Adrenal gland (tissue), 12 donors: Measurements from ENCODE around the gene TSPEAR. TPM values are rescaled to one million over a fixed set of nuclear protein-coding genes. Genes with fewer than 3 reads are reported as not detected.

Source experiments
- DNase-seq, 7 donors: peaks; one replicate each; pipeline ENCODE4 v3.0.0-alpha.2; 2019 to 2020
- H3K27ac ChIP-seq, 5 donors: fragments of 200-600 bp; sonication (generic) in 4 of 5; 1 replicate in 3 of 5; 2 replicates in 2 of 5; pipeline versions ENCODE4 v1.5.1 to v1.8.0; 2016 to 2020; ENCODE audit warnings: mild to moderate bottlenecking in 1 of 5
- H3K27me3 ChIP-seq: fragments of 200-600 bp; 2 replicates; pipeline ENCODE4 v1.8.0; 2021
- H3K36me3 ChIP-seq, 2 donors: fragments of 200-600 bp; replicated peaks in 1 of 2; 1 replicate in 1 of 2; 2 replicates in 1 of 2; pipeline versions ENCODE4 v1.5.1 to v1.8.0; 2018 to 2022
- H3K4me1 ChIP-seq, 2 donors: fragments of 200-600 bp; replicated peaks in 1 of 2; 1 replicate in 1 of 2; 2 replicates in 1 of 2; pipeline versions ENCODE4 v1.5.1 to v1.8.0; 2018 to 2021
- H3K4me3 ChIP-seq, 4 donors: fragments of 200-600 bp; sonication (generic) in 3 of 4; one replicate each; pipeline ENCODE4 v1.5.1; 2016 to 2018
- H3K9me3 ChIP-seq, 3 donors: fragments of 200-600 bp; sonication (generic) in 1 of 3; replicated peaks in 1 of 3; 1 replicate in 2 of 3; 2 replicates in 1 of 3; pipeline versions ENCODE4 v1.5.1 to v1.8.0; 2016 to 2021
- POLR2A ChIP-seq, 2 donors: fragments of 450-650 bp; IDR thresholded peaks; one replicate each; pipeline ENCODE4 v1.6.1; 2017; ENCODE audit warnings: antibody characterized with exemption in 2 of 2, mild to moderate bottlenecking in 2 of 2, moderate library complexity in 1 of 2
- WGBS, 4 donors: extraction: QIAGEN DNeasy Blood & Tissue Kit in 2 of 4; methylation state at CpG; one replicate each; pipeline versions ENCODE4 v1.1.5 to v1.1.7; 2013 to 2017; 5-methylcytosine and 5-hydroxymethylcytosine counted together
- intact Hi-C, 2 donors: fragments of 100-400 bp; cut with DNase I; formaldehyde crosslinking; loops; one replicate each; pipeline versions ENCODE4 v1.14.1 to v1.15.0; 2022 to 2023
- polyA plus RNA-seq, 3 donors: library from polyadenylated mRNA; stranded (reverse); fragments of 200-250 nt in 2 of 3; fragments of 350-450 nt in 1 of 3; fragmentation: Illumina TruSeq in 1 of 3; extraction: RNeasy Lipid Tissue Mini Kit (QIAGEN cat#74804) in 1 of 3; gene quantifications; one replicate each; pipeline ENCODE4 v1.2.3, GENCODE V29; 2013 to 2014
- total RNA-seq, 9 donors: library from RNA; depleted of rRNA in 4 of 9; stranded (reverse); fragments of >200 nt in 4 of 9; fragments of 120-200 nt in 1 of 9; fragmentation: NEBNext Ultra II Directional in 1 of 9; extraction: Animal tissue kit (Norgen Biotek cat#: 25700) in 1 of 9; gene quantifications; one replicate each; pipeline versions ENCODE4 v1.1.0 to v1.2.4, GENCODE V29; 2013 to 2023
- TF ChIP-seq, protein P1 (sequence below), 6 experiments: fragments of 450-650 bp in 4 of 6; fragments of 200-600 bp in 2 of 6; sonication (generic) in 1 of 6; IDR thresholded peaks; 1 replicate in 5 of 6; 2 replicates in 1 of 6; pipeline versions ENCODE4 v1.5.1 to v1.8.0; 2016 to 2021; ENCODE audit warnings: antibody characterized with exemption in 6 of 6, mild to moderate bottlenecking in 2 of 6, moderate library complexity in 1 of 6
- donor health status: healthy with polysubstance abuse.
- donor health status: Bipolar disorder and iron deficiency.
- donor health status: DM: yes; HTN: yes; CAD: no.
- donor health status: DM: no; HTN: no; CAD: no.
- donor health status: DM: no; HTN: no; CAD: no.
- donor health status: DM: yes; HTN: yes; CAD: no.

TSPEAR gene
- total and polyA plus RNA-seq, 12 donors, result not detected

DNA sequence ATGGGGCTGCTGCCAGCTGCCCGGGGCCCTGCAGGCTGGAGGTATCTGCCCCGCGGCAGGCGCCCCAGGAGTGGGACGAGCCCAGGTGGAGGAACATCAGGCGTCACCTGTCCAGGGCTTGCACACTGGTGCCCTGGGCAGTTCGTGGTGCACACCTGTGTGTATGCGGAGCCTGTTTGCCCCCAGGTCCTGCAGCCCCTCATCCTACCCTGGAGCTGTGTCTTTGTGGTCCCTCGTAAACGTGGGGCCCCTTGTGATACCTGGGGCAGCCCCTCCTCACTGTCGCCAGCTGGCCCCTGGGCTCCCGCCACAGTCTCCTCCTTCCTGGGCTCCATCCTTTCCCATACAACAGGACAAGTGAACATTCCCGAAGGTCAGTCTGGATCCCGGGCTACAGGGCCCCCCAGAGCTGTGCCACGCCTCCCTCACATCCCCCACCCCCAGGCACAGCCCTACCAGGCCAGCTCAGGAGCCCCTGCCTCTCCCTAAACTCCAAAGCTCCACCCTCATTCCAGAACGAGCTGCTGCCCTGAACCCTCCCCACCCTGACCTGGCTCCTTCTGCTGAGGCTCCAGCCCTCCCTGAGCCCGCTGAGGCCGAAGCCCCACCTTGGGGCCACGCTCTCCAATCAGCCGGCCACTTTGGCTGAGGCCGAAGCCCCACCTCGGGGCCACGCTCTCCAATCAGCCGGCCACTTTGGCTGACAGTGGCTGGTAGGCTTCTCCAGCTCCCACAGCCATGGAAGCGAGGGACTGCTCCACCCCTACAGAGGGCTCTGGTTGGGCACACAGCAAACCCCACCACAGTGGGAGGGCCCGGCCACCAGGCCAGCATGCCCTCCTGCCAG lies 47.6 kb upstream of the TSPEAR start:
- 64 to 77% (median 72%) methylated on average over 16 to 26 of the region's 26 CpGs for WGBS, 4 donors
- no peaks in the 10 kb centered on the region for H3K27me3 ChIP-seq
- H3K9me3 ChIP-seq, result no peaks in the 10 kb centered on the region
- intact Hi-C loops, result loop anchor here in 1 of 2 donors (10.0 kb wide), 1 partner anchor 204 kb away; the partner anchor contains the start of genes KRTAP10-2 and KRTAP10-3
- no peak overlapping the region for H3K27ac ChIP-seq
- H3K36me3 ChIP-seq, result no peaks in the 10 kb centered on the region
- H3K4me1 ChIP-seq, result no peaks in the 10 kb centered on the region
- no peak for DNase-seq
- TF ChIP-seq POLR2A (IDR thresholded peaks at IDR 0.05), result no peak
- TF ChIP-seq, protein P1, sequence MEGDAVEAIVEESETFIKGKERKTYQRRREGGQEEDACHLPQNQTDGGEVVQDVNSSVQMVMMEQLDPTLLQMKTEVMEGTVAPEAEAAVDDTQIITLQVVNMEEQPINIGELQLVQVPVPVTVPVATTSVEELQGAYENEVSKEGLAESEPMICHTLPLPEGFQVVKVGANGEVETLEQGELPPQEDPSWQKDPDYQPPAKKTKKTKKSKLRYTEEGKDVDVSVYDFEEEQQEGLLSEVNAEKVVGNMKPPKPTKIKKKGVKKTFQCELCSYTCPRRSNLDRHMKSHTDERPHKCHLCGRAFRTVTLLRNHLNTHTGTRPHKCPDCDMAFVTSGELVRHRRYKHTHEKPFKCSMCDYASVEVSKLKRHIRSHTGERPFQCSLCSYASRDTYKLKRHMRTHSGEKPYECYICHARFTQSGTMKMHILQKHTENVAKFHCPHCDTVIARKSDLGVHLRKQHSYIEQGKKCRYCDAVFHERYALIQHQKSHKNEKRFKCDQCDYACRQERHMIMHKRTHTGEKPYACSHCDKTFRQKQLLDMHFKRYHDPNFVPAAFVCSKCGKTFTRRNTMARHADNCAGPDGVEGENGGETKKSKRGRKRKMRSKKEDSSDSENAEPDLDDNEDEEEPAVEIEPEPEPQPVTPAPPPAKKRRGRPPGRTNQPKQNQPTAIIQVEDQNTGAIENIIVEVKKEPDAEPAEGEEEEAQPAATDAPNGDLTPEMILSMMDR (IDR thresholded peaks at IDR 0.05), result no peak
- no peak overlapping the region for H3K4me3 ChIP-seq

DNA sequence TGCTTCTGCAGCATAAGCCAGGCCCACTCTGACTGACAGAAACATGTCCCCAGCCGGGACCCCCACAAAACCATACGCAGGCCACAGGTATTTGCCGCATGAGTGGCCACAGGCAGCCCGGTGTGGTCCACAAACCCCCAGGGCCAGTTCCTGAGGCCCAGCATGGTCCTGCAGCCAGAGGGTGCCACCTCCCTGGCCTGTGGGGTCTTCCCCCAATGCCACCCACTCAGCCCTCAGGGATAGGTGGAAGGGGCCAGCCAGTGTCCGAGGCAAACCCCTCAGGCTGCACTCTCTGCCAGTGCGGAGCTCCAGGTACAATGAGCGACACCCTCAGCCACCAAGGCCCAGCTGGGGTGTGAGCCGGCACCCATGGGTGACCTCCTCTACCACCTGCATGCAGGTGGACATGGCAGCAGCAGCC lies 46.8 kb upstream of the TSPEAR start:
- Histone ChIP-seq H3K4me1 (no peaks in the 10 kb centered on the region), H3K9me3 (no peaks in the 10 kb centered on the region), H3K4me3 (no peak overlapping the region), H3K27me3 (no peaks in the 10 kb centered on the region), H3K36me3 (no peaks in the 10 kb centered on the region), H3K27ac (no peak overlapping the region)
- DNase-seq, result no peak
- TF ChIP-seq POLR2A (IDR thresholded peaks at IDR 0.05), result no peak
- TF ChIP-seq, protein P1 (IDR thresholded peaks at IDR 0.05), result no peak
- intact Hi-C loops, result loop anchor here in 1 of 2 donors (10.0 kb wide), 1 partner anchor 203 kb away; the partner anchor contains the start of genes KRTAP10-2 and KRTAP10-3
- whole genome bisulfite sequencing, 4 donors, result 92 to 97% (median 95%) methylated on average over 4 to 8 of the region's 8 CpGs; no CpG with 5 or more reads in 1 of the 4 donors

DNA sequence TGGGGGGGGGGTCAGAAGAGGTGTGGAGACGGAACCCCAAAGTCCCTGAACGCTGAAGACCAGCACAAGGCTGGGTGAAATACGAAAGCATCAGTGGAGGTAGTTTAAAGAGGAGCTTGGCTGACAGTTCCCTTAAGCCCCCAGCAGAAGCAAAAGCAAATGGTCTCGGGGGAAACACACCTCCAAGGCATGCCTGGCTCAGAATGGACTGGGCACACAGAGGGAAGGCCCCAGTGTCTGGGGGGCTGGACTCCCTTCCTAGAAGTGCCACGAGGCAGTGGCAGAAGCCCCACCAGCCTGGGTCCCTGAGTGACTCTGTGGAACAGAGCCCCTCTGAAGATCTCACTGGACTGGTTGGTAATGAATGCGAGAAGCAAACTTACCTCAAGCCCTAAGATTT lies 46.4 kb upstream of the TSPEAR start:
- Histone ChIP-seq H3K27ac (no peak overlapping the region), H3K36me3 (no peaks in the 10 kb centered on the region), H3K4me3 (no peak overlapping the region), H3K9me3 (no peaks in the 10 kb centered on the region), H3K4me1 (no peaks in the 10 kb centered on the region), H3K27me3 (no peaks in the 10 kb centered on the region)
- no peak for DNase-seq
- intact Hi-C loops, result loop anchor here in 1 of 2 donors (10.0 kb wide), 1 partner anchor 203 kb away; the partner anchor contains the start of genes KRTAP10-2 and KRTAP10-3
- TF ChIP-seq POLR2A (IDR thresholded peaks at IDR 0.05), result no peak
- TF ChIP-seq, protein P1 (IDR thresholded peaks at IDR 0.05), result no peak
- 82 to 96% (median 92%) methylated on average over 4 to 6 of the region's 6 CpGs for WGBS, 4 donors

DNA sequence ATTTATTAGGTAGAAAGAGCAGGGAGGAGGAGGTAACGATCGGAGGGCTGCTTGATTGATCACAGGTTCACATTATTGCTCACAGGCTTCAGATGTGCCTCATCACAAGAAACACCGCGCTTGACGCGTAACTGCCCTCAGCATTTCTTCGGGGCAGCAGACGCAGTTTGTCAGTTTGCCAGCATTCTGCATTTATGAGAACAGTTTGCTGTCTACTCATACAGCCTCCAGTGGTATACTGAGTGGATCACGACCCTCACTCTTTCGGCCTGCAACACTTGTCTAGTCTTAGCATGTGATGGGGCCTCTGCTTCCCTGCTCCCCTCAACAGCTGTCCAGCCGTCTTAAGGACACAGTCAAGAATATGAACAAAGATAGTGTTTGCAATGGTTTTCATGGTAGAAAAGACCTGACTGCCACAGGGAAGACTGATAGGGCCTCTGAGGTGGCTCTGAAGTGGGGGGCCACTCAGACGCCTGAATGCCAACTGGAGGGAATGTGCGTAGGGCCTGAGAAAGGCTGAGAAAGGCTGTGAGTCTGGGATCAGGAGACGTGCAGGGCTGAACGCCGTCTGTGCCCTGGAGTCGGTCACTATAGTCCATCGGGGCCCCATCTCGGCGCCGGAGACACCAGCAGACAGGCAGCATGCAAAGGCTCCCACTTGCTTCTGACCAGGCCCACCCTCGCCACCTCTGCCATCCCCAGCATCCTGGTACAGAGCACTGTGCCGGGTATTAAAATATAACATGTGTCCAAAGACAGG lies 45.2 kb upstream of the TSPEAR start:
- no peak for DNase-seq
- 85 to 92% (median 89%) methylated on average over 23 of the region's 23 CpGs for WGBS, 4 donors
- H3K4me3 ChIP-seq, result no peak overlapping the region
- no peaks in the 10 kb centered on the region for H3K9me3 ChIP-seq
- no peaks in the 10 kb centered on the region for H3K4me1 ChIP-seq
- no peak for TF ChIP-seq POLR2A (IDR thresholded peaks at IDR 0.05)
- TF ChIP-seq, protein P1 (IDR thresholded peaks at IDR 0.05), result no peak
- H3K27ac ChIP-seq, result no peak overlapping the region
- intact Hi-C loops, result loop anchor here in 1 of 2 donors (10.0 kb wide), 1 partner anchor 202 kb away; the partner anchor contains the start of genes KRTAP10-2 and KRTAP10-3
- no peaks in the 10 kb centered on the region for H3K36me3 ChIP-seq
- no peaks in the 10 kb centered on the region for H3K27me3 ChIP-seq
